PC-3 (cell line): ENCODE data around the gene TMEFF1.

Experiments used
- EZH2 ChIP-seq: fragments of 300-600 bp; sonication (generic); IDR thresholded peaks from one replicate; pipeline ENCODE4 v1.6.1; 2017; ENCODE audit warnings: antibody characterized with exemption, mild to moderate bottlenecking, low read length; ENCODE audit not compliant: unreplicated experiment
- EZH2phosphoT487 ChIP-seq: fragments of 300-600 bp; sonication (generic); IDR thresholded peaks from 2 replicates; pipeline ENCODE4 v1.6.1; 2018; ENCODE audit warnings: mild to moderate bottlenecking, antibody characterized with exemption, low read length, borderline replicate concordance
- TF ChIP-seq, protein P1 (sequence below): fragments of 300-600 bp; sonication (generic); conservative IDR thresholded peaks from 2 replicates; pipeline ENCODE4 v1.5.1; 2017; ENCODE audit warnings: antibody characterized with exemption, low read depth, mild to moderate bottlenecking, low read length

DNA sequence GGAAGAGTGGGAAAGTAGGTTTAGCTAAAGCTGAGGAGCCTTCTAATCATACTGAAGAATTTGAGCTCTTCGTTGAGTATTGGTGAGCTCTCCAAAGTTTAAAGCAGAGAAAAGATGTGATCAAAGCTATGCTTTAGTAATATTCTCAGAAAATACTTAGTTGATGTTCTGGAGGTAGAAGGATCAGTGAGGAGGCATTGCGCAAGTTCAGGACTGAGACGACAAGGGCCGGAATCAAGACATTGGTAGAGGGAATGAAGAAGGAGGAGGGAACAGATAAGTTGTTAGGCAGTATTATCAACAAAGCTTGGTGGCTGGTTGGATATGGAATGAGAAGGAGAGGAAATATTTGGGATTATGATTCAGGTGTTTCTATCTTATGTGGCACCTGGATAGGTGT, 112.0 kb downstream of the TMEFF1 start:
- TF ChIP-seq, protein P1, sequence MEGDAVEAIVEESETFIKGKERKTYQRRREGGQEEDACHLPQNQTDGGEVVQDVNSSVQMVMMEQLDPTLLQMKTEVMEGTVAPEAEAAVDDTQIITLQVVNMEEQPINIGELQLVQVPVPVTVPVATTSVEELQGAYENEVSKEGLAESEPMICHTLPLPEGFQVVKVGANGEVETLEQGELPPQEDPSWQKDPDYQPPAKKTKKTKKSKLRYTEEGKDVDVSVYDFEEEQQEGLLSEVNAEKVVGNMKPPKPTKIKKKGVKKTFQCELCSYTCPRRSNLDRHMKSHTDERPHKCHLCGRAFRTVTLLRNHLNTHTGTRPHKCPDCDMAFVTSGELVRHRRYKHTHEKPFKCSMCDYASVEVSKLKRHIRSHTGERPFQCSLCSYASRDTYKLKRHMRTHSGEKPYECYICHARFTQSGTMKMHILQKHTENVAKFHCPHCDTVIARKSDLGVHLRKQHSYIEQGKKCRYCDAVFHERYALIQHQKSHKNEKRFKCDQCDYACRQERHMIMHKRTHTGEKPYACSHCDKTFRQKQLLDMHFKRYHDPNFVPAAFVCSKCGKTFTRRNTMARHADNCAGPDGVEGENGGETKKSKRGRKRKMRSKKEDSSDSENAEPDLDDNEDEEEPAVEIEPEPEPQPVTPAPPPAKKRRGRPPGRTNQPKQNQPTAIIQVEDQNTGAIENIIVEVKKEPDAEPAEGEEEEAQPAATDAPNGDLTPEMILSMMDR, result no peak
- TF ChIP-seq EZH2, result no peak
- TF ChIP-seq EZH2phosphoT487, result no peak
